PC-3 (cell line): Measurements from ENCODE around the gene RND3.

Source experiments
- CTCF ChIP-seq: fragments of 300-600 bp; sonication (generic); conservative IDR thresholded peaks from 2 replicates; pipeline ENCODE4 v1.5.1; 2017; ENCODE audit warnings: antibody characterized with exemption, low read depth, mild to moderate bottlenecking, low read length
- EZH2 ChIP-seq: fragments of 300-600 bp; sonication (generic); IDR thresholded peaks from one replicate; pipeline ENCODE4 v1.6.1; 2017; ENCODE audit warnings: antibody characterized with exemption, mild to moderate bottlenecking, low read length; ENCODE audit not compliant: unreplicated experiment
- EZH2phosphoT487 ChIP-seq: fragments of 300-600 bp; sonication (generic); IDR thresholded peaks from 2 replicates; pipeline ENCODE4 v1.6.1; 2018; ENCODE audit warnings: mild to moderate bottlenecking, antibody characterized with exemption, low read length, borderline replicate concordance

DNA sequence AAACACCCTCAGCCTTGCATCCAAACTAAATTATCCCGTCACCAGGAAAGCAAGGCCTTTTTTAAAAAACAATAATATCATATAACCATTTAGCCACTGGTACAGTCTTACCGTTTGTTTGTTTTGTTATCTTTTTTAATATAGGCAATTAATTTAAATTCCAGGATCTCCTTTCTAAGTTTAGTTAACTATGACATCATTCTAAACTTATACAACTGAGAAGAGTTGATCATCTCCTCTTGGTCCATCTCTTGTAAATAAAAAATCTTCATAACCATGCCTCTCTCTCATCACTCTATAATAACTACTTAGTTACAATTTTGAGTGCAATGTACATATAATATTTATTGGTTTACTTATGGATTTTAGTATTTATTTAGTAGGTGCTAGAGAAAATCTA is 46.2 kb downstream of the RND3 start:
- TF ChIP-seq CTCF: no peak
- no peak for TF ChIP-seq EZH2
- TF ChIP-seq EZH2phosphoT487: no peak
